Amniotic stem cell (primary cell): ENCODE measurements around the gene KRT80.

ENCODE experiments used
- DNase-seq: peaks from one replicate; lab custom pipeline; 2025; lab: John Stamatoyannopoulos, UW

The KRT80 gene

DNA sequence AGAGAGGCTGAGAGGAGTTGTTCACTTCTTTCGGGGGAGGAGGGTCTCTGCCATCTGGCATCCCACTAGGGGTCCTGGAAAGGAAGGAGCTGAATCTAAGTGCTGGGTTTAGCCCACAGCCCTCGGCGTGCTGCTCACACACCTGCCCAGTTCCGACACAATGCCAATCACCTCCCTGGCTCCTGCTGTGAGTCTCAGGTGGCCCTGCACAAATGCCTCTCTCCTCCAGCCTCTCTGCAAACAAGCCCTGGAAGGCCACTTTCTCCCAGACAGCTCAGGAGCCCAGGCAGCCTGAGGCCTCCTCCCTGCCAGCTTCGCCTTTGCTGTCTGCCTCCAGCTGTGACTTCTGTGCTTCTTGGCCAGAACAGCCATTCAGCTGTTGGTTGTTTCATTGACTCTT is 61.1 kb downstream of the KRT80 start:
- DNase-seq, result no peak

DNA sequence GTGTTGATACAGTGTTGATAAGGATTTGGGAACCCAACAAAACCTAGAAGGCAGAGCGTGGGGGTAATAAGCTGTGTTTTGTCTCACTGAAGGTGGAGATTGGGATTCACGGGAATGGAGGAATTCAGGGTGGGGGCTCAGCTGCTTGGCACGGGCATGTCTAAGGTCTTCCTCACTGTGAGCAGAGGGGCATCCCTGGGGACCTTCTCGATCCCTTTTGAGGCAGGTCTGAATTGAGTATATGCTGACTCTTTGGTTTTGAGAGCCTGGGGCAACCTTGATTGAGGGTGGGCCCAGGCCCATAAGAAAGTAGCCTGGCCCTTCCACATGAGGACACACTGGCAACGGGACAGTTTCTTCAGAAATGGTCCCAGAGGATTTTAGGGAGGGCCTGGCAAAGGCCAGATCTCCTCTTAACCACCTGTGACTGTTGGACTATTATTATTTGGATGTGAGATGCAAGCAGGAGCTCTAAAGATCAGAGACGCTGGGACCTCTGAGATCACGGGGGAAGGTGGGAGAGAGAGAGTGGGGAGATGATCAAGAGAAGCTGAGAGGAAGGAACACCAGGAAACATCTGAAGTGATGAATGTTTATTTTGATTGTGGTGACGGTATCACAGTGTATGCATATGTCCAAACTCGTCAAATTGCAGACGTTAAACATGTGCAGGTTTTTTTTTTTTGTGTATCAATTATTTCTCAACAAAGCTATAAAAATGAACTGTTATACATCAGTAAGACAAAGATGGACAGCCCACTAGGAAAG is 63.9 kb downstream of the KRT80 start:
- DNase-seq, result no peak

DNA sequence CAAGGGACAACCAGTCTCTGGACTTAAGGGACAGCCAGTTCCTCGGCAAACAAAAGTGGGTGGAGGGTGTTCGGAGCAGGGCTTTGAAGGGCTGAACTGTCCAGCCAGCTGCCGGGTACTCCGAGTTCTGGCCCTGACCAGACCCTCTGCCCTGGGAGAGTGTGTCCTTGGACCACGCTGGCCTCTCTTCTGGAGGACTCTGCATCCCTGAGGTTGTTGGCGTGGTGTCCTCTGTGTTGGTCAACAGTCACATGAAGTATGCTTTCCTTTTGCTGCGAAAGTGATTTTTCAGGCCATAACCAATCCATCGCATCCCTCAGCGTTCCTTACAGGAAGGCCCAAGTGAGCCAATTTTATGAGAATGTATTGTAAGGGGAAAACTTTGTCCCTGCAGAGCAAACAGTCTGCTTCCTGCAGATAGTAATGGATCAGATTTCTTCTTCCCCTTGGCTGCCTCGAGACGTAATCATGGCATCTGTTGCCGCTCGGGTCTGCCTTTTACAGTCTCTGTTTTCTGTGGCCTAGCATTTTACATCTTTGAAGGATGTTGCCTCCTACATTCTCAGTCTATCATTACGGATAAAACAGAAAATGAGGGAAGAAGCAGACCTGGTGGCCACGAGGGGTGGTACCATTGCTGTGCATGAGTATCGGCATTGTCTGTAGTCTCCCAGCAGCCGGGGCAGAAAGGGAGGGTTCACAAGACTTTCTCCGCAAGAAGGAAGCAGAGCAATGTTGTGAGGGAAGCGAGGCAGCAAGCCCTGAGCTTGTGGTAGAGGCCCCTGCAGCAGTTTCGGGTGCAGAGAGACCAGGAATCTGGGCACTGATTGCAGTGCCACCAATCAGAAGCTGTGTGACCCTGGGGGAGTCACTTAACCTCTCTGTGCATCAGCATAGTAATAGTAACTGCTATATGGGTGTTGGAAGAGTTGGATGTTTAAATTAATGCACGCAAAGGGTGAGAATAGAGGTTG is 64.9 kb downstream of the KRT80 start:
- no peak for DNase-seq

DNA sequence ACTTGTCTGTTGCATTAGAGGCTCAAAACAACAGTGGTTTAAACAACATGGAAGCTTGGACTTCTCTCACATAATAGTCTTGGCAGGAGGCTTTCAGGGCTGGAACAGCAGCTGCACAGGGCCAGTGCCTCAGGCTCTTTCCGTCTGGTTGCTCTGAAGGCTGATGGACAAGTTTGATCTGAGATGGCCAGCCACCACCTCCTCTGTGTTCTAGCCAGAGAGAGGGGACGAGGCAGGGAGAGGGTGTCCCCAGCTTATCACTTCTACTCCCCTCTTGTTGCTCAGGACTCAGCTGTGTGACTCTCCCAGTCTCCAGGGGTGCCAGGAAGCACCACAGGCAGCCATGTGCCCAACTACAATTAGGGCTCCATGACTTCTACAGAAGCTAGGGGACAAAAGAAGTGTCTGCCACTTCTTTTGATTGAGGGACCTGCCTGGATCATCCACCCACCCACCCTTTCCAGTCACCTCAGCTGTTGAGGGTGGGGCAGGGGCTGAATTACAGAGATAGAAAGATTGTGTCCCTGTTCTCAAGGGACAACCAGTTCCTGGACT is 65.7 kb downstream of the KRT80 start:
- no peak for DNase-seq

DNA sequence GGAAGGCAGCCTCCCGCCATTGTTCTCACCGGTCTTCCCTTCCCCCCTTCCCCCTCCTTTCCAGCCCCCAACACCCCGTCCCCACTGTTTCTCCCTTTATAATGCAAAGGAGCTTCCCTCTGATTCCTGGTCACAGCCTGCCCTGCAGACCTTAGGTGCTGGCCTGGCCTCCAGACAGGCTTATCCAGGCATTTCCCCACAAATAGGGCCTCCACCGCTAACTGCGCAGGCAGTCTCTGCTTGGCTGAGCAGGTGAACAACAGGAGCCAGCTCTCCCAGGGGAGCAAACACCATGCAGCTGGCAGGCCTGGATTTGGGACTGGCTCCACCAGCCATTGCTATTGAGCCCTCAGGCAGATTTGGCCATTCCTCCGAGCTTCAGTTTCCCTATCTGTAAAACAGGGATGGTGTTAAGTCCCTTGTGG is 66.3 kb downstream of the KRT80 start:
- no peak for DNase-seq

DNA sequence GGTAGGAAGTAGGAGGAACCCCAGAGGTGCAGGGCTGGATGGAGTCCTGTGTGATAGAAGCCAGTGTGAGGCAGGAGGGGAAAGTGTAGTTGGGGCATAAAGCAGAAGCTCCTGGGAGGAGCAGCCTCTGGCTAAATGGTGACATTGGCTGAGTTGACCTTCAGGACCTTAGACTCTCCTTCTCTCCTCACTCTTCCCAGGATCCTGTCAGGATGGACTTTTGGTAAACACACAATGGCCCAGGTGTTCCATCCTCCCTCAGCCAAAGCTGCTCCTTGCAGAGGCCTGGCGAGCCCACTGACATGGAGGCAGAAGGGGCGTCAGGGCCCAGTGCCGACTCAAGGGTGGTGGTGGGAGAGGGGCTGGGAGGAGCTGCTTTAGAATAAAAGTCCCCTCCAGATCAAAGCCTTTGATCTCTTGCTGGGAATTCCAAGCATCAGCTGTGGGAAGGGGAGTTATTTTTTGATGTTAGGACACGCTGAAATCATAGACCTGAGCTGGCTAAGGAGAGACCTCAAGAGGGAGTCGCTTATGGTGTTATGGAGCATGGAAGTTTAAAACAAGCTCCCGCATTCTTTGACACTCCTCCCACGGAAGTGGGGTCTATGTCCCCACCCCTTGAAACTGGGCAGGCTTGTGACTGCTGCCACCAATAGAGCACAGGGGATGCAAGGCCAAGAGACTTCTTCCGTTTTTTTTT is 68.2 kb downstream of the KRT80 start:
- no peak for DNase-seq

DNA sequence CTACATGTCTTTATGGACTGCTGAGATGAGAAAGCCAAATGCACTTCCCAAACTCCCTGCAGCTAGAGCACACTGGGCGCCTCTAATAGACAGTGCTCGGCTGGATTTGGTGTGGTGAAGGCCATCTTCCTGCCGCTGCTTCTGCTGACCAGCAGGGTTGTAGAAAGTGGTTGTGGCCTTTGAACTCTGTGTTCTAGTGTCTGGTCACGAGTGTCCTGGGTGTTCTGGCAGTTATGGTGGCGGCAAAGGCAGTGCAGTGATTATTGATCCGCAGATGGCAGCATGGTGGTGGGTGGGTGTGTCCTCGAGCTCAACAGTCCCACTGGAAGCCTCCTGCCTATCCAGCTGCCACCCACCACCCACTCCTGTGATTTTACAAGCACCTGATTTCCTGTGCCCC is 68.9 kb downstream of the KRT80 start:
- no peak for DNase-seq

DNA sequence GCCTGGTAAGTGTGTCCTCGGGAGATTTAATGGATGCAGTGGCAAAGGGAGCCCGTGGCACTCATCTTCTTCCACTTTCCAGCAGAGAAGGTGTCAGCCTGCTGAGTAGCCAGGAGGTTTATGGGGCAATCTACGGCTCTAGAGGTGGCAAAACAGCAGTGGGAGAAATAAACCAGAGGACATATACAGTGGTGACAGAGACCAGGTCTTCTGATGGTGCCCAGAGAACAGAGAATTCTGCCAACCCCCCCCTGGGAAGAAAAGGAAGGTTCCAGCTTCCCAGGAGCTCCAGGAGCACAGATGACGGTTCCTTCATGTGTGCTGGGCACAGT is 69.3 kb downstream of the KRT80 start:
- DNase-seq, result no peak

DNA sequence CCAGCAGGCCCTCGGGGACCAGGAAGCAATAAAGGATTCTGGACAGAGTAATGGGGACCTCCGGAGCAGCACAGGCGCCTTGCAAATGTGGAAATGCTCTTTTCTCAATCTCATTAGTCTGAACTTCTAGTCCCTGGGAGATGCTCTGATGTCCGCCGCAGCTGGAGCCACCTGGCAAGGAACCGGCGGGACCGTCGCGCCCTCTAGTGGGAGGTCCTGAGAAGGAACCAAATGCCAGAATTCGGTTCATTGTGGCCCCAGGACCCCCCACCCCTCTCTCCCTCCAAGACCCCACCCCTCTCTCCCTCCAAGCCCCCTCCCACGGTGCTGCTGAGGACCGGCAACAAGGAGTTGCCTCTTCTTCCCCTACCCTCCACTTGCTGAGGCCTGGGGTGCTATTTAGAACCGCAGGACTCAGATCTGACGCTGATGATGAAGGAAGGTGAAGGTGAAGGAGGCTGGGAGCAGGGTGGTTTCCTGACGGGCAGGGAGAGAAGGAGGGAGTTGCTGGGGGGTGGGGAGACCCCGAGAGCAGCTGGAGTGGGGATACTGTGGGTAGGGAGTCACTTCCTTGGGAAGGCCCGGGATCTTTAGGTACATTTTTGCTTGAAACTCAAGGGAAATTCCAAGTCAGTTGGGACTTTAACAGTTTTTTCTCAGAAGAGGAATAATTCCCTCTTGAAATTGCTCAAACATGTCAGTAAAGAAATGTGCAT is 69.8 kb downstream of the KRT80 start:
- DNase-seq, result no peak

DNA sequence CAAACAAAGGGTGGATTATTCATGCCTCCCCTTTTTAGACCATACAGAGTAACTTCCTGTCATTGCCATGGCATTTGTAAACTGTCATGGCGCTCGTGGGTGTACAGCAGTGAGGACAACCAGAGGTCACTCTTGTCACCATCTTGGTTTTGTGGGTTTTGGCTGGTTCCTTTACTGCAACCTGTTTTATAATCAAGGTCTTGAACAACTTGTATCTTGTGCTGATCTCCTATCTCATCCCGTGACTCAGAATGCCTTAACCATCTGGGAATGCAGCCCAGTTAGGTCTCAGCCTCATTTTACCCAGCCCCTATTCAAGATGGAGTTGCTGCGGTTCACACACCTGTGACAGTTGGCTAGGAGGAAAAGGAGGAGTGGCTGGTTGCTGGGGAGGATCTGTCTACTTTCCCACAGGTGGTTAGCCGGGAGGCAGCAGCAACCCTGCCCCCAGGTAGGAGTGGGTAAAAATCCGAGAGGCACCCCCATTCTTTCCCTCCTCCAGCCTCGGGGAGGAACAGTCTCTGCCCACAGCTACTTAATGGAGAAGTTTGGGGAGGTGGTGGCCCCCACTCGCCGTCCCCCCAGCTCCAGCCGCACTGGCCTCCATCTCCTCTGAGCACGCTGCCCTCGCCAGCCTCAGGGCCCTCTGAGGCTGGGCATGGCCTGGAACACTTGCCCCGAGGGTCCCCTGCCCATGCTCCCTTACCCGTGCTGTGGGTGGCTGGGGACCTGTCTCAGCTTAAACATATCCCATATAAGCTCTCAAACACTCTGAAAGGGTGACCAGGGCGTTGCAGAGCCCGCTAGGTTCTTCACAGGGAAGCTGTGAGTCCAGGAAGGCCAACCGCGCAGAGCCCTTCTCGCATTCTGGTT is 70.6 kb downstream of the KRT80 start:
- no peak for DNase-seq

DNA sequence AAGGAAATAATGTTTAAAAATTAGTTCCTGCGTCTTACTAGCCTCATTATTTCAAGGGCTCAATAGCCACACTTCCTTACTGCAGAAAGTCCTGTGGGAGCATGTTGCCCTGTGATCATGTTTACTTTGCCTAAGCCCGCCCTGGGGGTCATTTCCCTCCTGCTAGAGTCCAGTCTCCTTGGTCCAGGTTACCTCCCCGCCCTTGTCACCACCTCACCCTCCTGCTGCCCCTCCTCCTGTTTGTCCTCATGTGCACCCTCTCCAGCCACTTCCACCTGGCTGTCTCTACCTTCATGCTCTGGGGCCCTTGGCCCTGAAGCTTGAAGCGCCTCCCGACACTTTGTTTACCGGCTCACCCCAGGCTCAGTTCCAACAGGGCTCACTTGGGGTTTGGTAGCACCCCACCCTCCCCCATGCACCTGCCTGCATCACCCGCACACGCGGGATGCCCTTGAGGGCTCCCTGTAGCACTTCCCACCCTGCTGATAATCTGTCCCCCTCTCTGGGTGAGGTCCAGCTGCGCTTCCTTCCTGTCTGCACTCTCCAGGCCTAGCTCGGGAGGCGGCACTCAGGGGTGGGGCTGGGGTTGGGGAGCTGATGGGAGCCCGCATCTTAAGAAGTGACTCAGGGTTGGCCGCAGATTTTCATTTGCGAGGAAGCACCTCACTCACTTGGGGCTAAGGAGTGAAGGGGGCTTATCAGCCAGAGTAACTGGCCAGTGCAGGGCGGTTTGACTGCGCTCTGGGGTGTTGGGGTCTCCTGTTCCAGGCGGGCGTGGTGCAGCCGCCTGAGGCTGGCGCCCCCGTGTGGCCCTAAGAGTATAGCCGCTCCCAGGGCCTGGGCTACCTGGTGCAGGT is 72.2 kb downstream of the KRT80 start:
- no peak for DNase-seq
